ENCODE results near the gene GIPC1. TPM values are rescaled to one million over a fixed set of nuclear protein-coding genes. Genes with fewer than 3 reads are reported as not detected.

GIPC1 gene
- total RNA-seq, 8 experiments from 2014 or later, result 28.7 to 92.0 (median 49.2) TPM

DNA sequence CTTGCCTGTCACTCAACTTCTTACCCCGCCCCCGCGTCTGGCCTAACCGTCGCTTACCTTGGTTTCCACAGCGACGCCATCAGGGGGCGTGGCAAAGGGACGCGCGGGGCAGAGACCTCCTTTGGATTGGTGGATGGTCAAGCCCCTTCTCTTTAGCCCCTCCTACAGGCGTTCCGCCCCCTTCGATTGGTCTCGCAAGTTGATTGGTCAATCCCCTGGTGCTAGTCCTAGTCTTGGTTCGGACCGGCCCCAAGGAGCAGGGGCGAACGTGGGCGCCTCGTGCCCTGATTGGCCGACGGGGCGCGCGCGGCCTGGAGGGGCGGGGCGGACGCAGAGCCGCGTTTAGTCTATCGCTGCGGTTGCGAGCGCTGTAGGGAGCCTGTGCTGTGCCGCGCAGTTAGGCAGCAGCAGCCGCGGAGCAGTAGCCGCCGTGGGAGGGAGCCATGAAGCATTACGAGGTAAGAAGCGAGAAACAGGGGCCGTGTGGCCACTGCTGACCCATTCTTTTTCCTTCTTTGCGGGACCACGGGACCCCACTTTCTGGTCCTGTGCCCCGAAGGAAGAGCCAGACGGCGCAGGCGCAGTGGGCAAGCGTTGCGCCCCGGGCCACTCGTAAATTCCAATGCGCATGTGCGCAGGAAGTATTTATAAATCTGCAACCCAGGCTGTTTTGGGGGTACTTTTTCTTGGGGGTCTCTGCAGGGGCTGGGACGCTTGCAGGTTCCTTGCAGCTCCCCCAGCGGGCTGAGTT, 33.5 kb upstream of the GIPC1 start, which contains the start of gene TECR:
TECR (plus strand) TSS at position 341 of the 751 bp plus-strand sequence; CDS start at position 444, 103 bp downstream.
- Histone ChIP-seq H3K4me3 (peak within 1 kb of the TSS; percentile 57 to 87 (median 74)), H3K27ac (peak within 1 kb of the TSS; percentile 74 to 79), H3K4me1 (replicated peaks in 1 of 2) (peaks cover 4 to 7% of the 10 kb centered on the region in 2 donors)
- in situ Hi-C loops (cut with MboI; ENCODE audit: low pct_unique_long_range_greater_than_20kb in 2 of 9, low sequenced_read_pairs in 9 of 9, unreplicated experiment in 9 of 9), result no loop called here
- WGBS, 10 experiments, result 0 to 4% (median 1%) methylated on average over 1 to 14 of the region's 59 CpGs; no CpG with 5 or more reads in 6 of the 10 experiments
- ATAC-seq (replicated peaks in 6 of 8), result peak; percentile 94 to 97 (median 97)

DNA sequence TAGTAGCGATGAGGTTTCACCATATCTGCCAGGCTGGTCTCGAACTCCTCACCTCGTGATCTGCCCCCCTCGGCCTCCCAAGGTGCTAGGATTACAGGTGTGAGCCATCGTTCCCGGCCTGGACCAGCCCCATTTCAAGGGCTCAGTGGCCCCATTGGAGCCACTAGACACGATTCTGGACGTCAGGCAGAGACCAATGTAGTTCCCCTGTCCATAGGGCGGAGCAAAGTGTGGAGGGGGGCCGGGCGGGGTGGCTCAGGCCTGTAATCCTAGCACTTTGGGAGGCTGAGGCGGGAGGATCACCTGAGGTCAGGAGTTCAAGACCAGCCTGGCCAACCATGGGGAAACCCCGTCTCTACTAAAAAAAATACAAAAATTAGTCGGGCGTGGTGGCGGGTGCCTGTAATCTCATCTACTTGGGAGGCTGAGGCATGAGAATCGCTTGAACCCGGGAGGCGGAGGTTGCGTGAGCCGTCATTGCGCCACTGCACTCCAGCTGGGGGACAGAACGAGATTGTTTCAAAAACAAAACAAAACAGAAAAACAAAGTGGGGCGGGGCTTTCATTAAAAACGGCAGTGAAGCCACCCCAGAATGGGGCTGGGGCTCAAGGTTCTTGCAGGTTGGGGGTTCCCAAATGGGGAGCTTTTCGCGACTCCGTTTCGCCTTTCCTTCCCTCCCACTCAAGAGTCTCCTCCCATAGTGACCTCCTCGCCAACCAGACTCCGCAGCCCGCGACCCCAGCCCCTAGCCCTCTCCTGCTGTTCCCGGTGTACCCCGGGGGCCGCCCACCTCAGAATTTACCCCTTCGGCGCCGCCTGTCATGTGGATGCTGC, 32.7 kb upstream of the GIPC1 start:
- Histone ChIP-seq H3K4me3 (peak overlapping the region; percentile 37 to 86 (median 47)), H3K27ac (peak overlapping the region; percentile 13 to 38), H3K4me1 (replicated peaks in 1 of 2) (peaks cover 4 to 7% of the 10 kb centered on the region in 2 donors)
- whole genome bisulfite sequencing, 10 experiments, result 2 to 88% (median 80%) methylated on average over 2 to 8 of the region's 39 CpGs; no CpG with 5 or more reads in 1 of the 10 experiments
- in situ Hi-C loops (cut with MboI; ENCODE audit: low pct_unique_long_range_greater_than_20kb in 2 of 9, low sequenced_read_pairs in 9 of 9, unreplicated experiment in 9 of 9), result no loop called here
- ATAC-seq (replicated peaks in 6 of 8), result no peak

- ATAC-seq (replicated peaks in 6 of 8), result no peak
These were observed 30.5 kb upstream of the GIPC1 start for GRCh38 chr19:14526423-14526822.

DNA sequence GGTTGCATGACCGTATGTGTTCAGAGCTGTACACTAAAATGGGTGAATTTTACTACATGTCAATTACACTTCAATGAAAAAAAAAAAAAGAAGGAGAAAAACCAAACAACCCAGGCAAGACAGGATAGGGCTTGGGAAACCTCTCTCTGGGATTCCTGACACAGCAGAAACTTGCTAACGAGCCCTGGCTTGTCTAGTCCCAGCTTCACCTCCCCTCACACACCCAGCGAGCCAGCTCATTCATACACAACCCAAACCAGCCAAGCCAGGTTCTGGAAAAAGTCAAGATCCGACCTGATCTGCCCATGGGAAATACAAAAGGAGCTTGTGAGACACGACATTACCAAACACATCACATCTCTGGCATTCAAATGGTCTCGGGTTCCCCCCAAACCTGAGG, 29.8 kb upstream of the GIPC1 start:
- ATAC-seq (replicated peaks in 6 of 8), result no peak
- 54 to 86% (median 65%) methylated on average over 1 to 6 of the region's 6 CpGs; no CpG with 5 or more reads in 1 of the 10 experiments for WGBS, 10 experiments
- Histone ChIP-seq H3K4me3 (no peak overlapping the region), H3K4me1 (replicated peaks in 1 of 2) (peaks cover 2 to 7% of the 10 kb centered on the region in 2 donors), H3K27ac (no peak overlapping the region)
- in situ Hi-C loops (cut with MboI; ENCODE audit: low pct_unique_long_range_greater_than_20kb in 2 of 9, low sequenced_read_pairs in 9 of 9, unreplicated experiment in 9 of 9), result no loop called here

More at GRCh38 chr19:14526423-14526822, 30.5 kb upstream of the GIPC1 start:
- no peak overlapping the region for H3K4me3 ChIP-seq
- in situ Hi-C loops (cut with MboI; ENCODE audit: low pct_unique_long_range_greater_than_20kb in 2 of 9, low sequenced_read_pairs in 9 of 9, unreplicated experiment in 9 of 9), result no loop called here
- 40 to 100% (median 75%) methylated on average over 1 to 4 of the region's 4 CpGs for WGBS, 10 experiments
- no peak overlapping the region for H3K27ac ChIP-seq
- H3K4me1 ChIP-seq (replicated peaks in 1 of 2), result peaks cover 4 to 7% of the 10 kb centered on the region in 2 donors

DNA sequence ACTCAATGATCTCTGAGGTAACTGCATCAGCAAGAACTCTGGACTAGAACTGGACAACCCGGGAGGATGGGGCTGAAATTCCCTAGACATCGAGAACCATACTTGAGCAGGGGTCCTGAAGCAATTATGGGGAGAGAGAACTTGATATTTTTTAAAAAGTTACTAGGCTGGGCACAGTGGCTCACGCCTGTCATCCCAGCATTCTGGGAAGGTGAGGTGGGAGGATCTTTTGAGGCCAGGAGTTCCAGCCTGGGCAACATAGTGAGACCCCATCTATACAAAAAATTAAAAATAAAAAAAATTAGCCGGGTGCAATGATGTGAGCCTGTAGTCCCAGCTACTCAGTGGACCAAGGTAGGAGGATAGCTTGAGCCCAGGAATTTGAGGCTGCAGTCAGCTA, 24.6 kb upstream of the GIPC1 start:
- WGBS, 10 experiments, result 80 to 100% (median 82%) methylated on average over 1 to 3 of the region's 4 CpGs; no CpG with 5 or more reads in 5 of the 10 experiments
- Histone ChIP-seq H3K4me1 (replicated peaks in 1 of 2) (peaks cover 15 to 21% of the 10 kb centered on the region in 2 donors), H3K27ac (no peak overlapping the region), H3K4me3 (no peak overlapping the region)
- in situ Hi-C loops (cut with MboI; ENCODE audit: low pct_unique_long_range_greater_than_20kb in 2 of 9, low sequenced_read_pairs in 9 of 9, unreplicated experiment in 9 of 9), result no loop called here
- no peak for ATAC-seq (replicated peaks in 6 of 8)

- ATAC-seq (replicated peaks in 6 of 8), result peak in 1 of 8 experiments; percentile 0
- Histone ChIP-seq H3K27ac (no peak overlapping the region), H3K4me1 (replicated peaks in 1 of 2) (peaks cover 15 to 21% of the 10 kb centered on the region in 2 donors), H3K4me3 (no peak overlapping the region)
- in situ Hi-C loops (cut with MboI; ENCODE audit: low pct_unique_long_range_greater_than_20kb in 2 of 9, low sequenced_read_pairs in 9 of 9, unreplicated experiment in 9 of 9), result no loop called here
- 0% methylated on average over 1 of the region's 2 CpGs; no CpG with 5 or more reads in 8 of the 10 experiments for WGBS, 10 experiments
These were observed 24.0 kb upstream of the GIPC1 start for GRCh38 chr19:14519860-14520407.

GRCh38 chr19:14519245-14519859, 23.4 kb upstream of the GIPC1 start:
- WGBS, 10 experiments, result 67 to 100% (median 96%) methylated on average over 1 to 12 of the region's 22 CpGs; no CpG with 5 or more reads in 1 of the 10 experiments
- ATAC-seq (replicated peaks in 6 of 8), result no peak
- peak overlapping the region; percentile 74 to 78 for H3K27ac ChIP-seq
- peak overlapping the region in 1 of 5 donors; percentile 86 for H3K4me3 ChIP-seq
- H3K4me1 ChIP-seq (replicated peaks in 1 of 2), result peaks cover 15 to 21% of the 10 kb centered on the region in 2 donors
- in situ Hi-C loops (cut with MboI; ENCODE audit: low pct_unique_long_range_greater_than_20kb in 2 of 9, low sequenced_read_pairs in 9 of 9, unreplicated experiment in 9 of 9), result no loop called here

- in situ Hi-C loops (cut with MboI; ENCODE audit: low pct_unique_long_range_greater_than_20kb in 2 of 9, low sequenced_read_pairs in 9 of 9, unreplicated experiment in 9 of 9), result no loop called here
- WGBS, 10 experiments, result no CpG with 5 or more reads among the region's 82 CpGs
- H3K27ac ChIP-seq, result peak within 1 kb of the TSS; percentile 82 to 91
- peaks cover 15 to 21% of the 10 kb centered on the region in 2 donors for H3K4me1 ChIP-seq (replicated peaks in 1 of 2)
- peak; percentile 53 to 78 (median 73) for ATAC-seq (replicated peaks in 6 of 8)
- peak within 1 kb of the TSS; percentile 79 to 99 (median 86) for H3K4me3 ChIP-seq
These were observed 22.0 kb upstream of the GIPC1 start, which contains the start of gene DNAJB1 for GRCh38 chr19:14517840-14518505. TSS of gene DNAJB1 (minus strand) at chr19:14518397. CDS start at chr19:14518349, 48 bp downstream.

GRCh38 chr19:14517446-14517839, 21.5 kb upstream of the GIPC1 start:
- Histone ChIP-seq H3K4me1 (replicated peaks in 1 of 2) (peaks cover 15 to 21% of the 10 kb centered on the region in 2 donors), H3K4me3 (peak overlapping the region; percentile 79 to 99 (median 86)), H3K27ac (peak overlapping the region; percentile 82 to 91)
- ATAC-seq (replicated peaks in 6 of 8), result no peak
- in situ Hi-C loops (cut with MboI; ENCODE audit: low pct_unique_long_range_greater_than_20kb in 2 of 9, low sequenced_read_pairs in 9 of 9, unreplicated experiment in 9 of 9), result no loop called here
- WGBS, 10 experiments, result 0% methylated on average over 1 to 2 of the region's 32 CpGs; no CpG with 5 or more reads in 8 of the 10 experiments

- peaks cover 15 to 21% of the 10 kb centered on the region in 2 donors for H3K4me1 ChIP-seq (replicated peaks in 1 of 2)
- in situ Hi-C loops (cut with MboI; ENCODE audit: low pct_unique_long_range_greater_than_20kb in 2 of 9, low sequenced_read_pairs in 9 of 9, unreplicated experiment in 9 of 9), result no loop called here
- ATAC-seq (replicated peaks in 6 of 8), result no peak
- peak overlapping the region; percentile 79 to 99 (median 86) for H3K4me3 ChIP-seq
- WGBS, 10 experiments, result 0 to 65% (median 14%) methylated on average over 2 to 16 of the region's 22 CpGs; no CpG with 5 or more reads in 2 of the 10 experiments
- H3K27ac ChIP-seq, result no peak overlapping the region
These were observed 21.0 kb upstream of the GIPC1 start for GRCh38 chr19:14516746-14517438.

DNA sequence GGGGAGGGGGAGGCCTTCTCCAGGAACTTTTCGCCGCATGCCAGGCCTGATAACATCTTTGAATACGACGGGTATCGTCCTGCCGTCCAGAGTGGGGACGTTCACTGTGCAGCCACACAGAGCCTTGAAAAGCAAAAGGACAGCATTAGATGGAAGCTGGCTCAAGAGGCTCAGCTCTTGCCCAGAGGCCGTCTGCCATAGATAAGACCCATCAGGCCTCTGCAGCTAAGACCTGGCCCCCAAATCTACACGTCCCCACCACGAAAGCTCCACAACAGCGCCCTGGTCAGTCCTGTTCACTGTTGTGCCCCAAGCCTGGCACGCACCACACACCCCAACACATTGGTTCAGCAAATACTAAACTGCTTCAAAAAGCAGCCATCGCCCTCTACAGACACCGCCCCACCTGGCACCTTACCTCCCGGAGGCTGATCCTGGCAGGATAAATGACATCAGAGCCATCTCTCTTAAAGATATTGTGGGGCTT, 20.2 kb upstream of the GIPC1 start:
- H3K4me1 ChIP-seq (replicated peaks in 1 of 2), result peaks cover 15 to 24% of the 10 kb centered on the region in 2 donors
- in situ Hi-C loops (cut with MboI; ENCODE audit: low pct_unique_long_range_greater_than_20kb in 2 of 9, low sequenced_read_pairs in 9 of 9, unreplicated experiment in 9 of 9), result no loop called here
- WGBS, 10 experiments, result 0 to 100% (median 93%) methylated on average over 1 to 11 of the region's 15 CpGs; no CpG with 5 or more reads in 1 of the 10 experiments
- no peak for ATAC-seq (replicated peaks in 6 of 8)
- no peak overlapping the region for H3K27ac ChIP-seq
- H3K4me3 ChIP-seq, result peak overlapping the region in 4 of 5 donors; percentile 79 to 99 (median 85)

Measured in motor neuron (in vitro differentiated cells).